HCT116 (cell line): ENCODE measurements around the gene NT5C1A. TPM values are rescaled to one million over a fixed set of nuclear protein-coding genes. Genes with fewer than 3 reads are reported as not detected.

Experiments used
- ATAC-seq: fragments of 200-7000 bp; cut with Tn5 transposase; 2 replicates; pipeline ENCODE4 v1.9.1; 2020; ENCODE audit warnings: mild to moderate bottlenecking, moderate library complexity
- BruUV-seq: library from RNA; stranded (reverse); fragments of 400-500 nt; replicated peaks from 2 replicates; lab custom pipeline; 2021; lab: Mats Ljungman, UMichigan
- CTCF ChIA-PET: fragments of 300-600 bp; sonication (Branson Sonifier 250); formaldehyde crosslinking; loops from one replicate; lab custom pipeline; 2021; ENCODE audit warnings: antibody characterized with exemption; lab: Charles Lee
- POLR2A ChIA-PET: fragments of 300-600, 350-600 bp; sonication (Branson Sonifier 250); formaldehyde crosslinking; loops from one replicate; lab custom pipeline; 2021; ENCODE audit warnings: antibody characterized with exemption; lab: Charles Lee
- RAD21 ChIA-PET, 2 experiments: fragments of 300-600 bp; sonication (Branson Sonifier 250); formaldehyde crosslinking; loops; one replicate each; lab custom pipeline; 2023; ENCODE audit warnings: low total read pairs in 2 of 2; ENCODE audit not compliant: uncharacterized antibody in 2 of 2, unreplicated experiment in 2 of 2, low non-redundant PET in 1 of 2; lab: Charles Lee
- DNase-seq: peaks from one replicate; pipeline ENCODE4 v3.0.0-alpha.2; 2010; ENCODE audit warnings: low read depth, low spot score
- H2AFZ ChIP-seq: fragments of 200-600 bp; shearing (Covaris generic), sonication (generic); 2 replicates; pipeline ENCODE4 v1.6.1; 2017; ENCODE audit warnings: low read depth, mixed run types, mixed read lengths, antibody characterized with exemption, low read length; ENCODE audit not compliant: poor library complexity, severe bottlenecking
- H3K27ac ChIP-seq: 2 replicates; pipeline ENCODE4 v1.5.1; 2012; ENCODE audit warnings: low read depth, low read length
- H3K27me3 ChIP-seq: fragments of 200-600 bp; sonication (generic); 2 replicates; pipeline ENCODE4 v1.6.1; 2016; ENCODE audit warnings: mixed run types, low read length, mixed read lengths; ENCODE audit not compliant: insufficient read depth
- H3K36me3 ChIP-seq, 2 experiments: fragments of 200-500 bp in 1 of 2; fragments of 200-600 bp in 1 of 2; sonication (Bioruptor generic) in 1 of 2; sonication (generic) in 1 of 2; 2 replicates each; pipeline versions ENCODE4 v1.5.1 to v1.6.1; 2014 to 2016; ENCODE audit warnings: low read length in 2 of 2, inconsistent platforms in 1 of 2, mixed read lengths in 1 of 2, mixed run types in 1 of 2; ENCODE audit not compliant: insufficient read depth in 2 of 2, control insufficient read depth in 1 of 2
- H3K4me1 ChIP-seq, 2 experiments: fragments of 200-600 bp in 1 of 2; sonication (generic) in 1 of 2; 2 replicates each; pipeline versions ENCODE4 v1.5.1 to v1.6.1; 2012 to 2017; ENCODE audit warnings: low read length in 2 of 2, inconsistent platforms in 1 of 2, mild to moderate bottlenecking in 1 of 2, mixed read lengths in 1 of 2, mixed run types in 1 of 2, moderate library complexity in 1 of 2; ENCODE audit not compliant: insufficient read depth in 2 of 2, control insufficient read depth in 1 of 2
- H3K4me2 ChIP-seq: fragments of 200-600 bp; sonication (generic); 2 replicates; pipeline ENCODE4 v1.6.1; 2017; ENCODE audit warnings: mixed run types, low read length, mixed read lengths
- H3K4me3 ChIP-seq, 2 experiments: fragments of 200-600 bp in 1 of 2; sonication (generic) in 1 of 2; replicated peaks in 1 of 2; 2 replicates each; pipeline ENCODE4 v1.5.1; 2011 to 2016; ENCODE audit warnings: low read length in 2 of 2, control low read depth in 1 of 2, low read depth in 1 of 2, mild to moderate bottlenecking in 1 of 2, mixed read lengths in 1 of 2, mixed run types in 1 of 2
- H3K79me2 ChIP-seq: fragments of 200-600 bp; sonication (generic); 2 replicates; pipeline ENCODE4 v1.6.1; 2017; ENCODE audit warnings: mild to moderate bottlenecking, mixed run types, low read length, moderate library complexity, mixed read lengths; ENCODE audit not compliant: insufficient read depth
- H3K9ac ChIP-seq: fragments of 200-600 bp; sonication (generic); 2 replicates; pipeline ENCODE4 v1.6.1; 2016; ENCODE audit warnings: low read length, mixed read lengths
- H3K9me2 ChIP-seq: fragments of 200-600 bp; sonication (generic), shearing (Covaris generic); 2 replicates; pipeline ENCODE4 v1.6.1; 2017; ENCODE audit warnings: mixed run types, mild to moderate bottlenecking, moderate library complexity; ENCODE audit not compliant: insufficient read depth
- H3K9me3 ChIP-seq, 2 experiments: fragments of 200-500 bp in 1 of 2; fragments of 200-600 bp in 1 of 2; sonication (Bioruptor generic) in 1 of 2; sonication (generic) in 1 of 2; 2 replicates each; pipeline ENCODE4 v1.6.1; 2014 to 2017; ENCODE audit warnings: low read length in 2 of 2, mixed read lengths in 2 of 2, inconsistent platforms in 1 of 2, low read depth in 1 of 2, mild to moderate bottlenecking in 1 of 2, mixed run types in 1 of 2, moderate library complexity in 1 of 2; ENCODE audit not compliant: control insufficient read depth in 1 of 2, insufficient read depth in 1 of 2
- H4K20me1 ChIP-seq: fragments of 200-600 bp; sonication (generic), shearing (Covaris generic); 2 replicates; pipeline ENCODE4 v1.6.1; 2017; ENCODE audit warnings: mixed run types, mild to moderate bottlenecking, moderate library complexity; ENCODE audit not compliant: insufficient read depth
- CBX3 ChIP-seq: IDR thresholded peaks from 2 replicates; pipeline ENCODE4 v1.6.1; 2012; ENCODE audit warnings: low read depth
- ELF1 ChIP-seq: IDR thresholded peaks from 2 replicates; pipeline ENCODE4 v1.6.1; 2012; ENCODE audit warnings: low read depth, borderline replicate concordance
- JUND ChIP-seq: IDR thresholded peaks from 2 replicates; pipeline ENCODE4 v1.6.1; 2012
- POLR2AphosphoS5 ChIP-seq: IDR thresholded peaks from 2 replicates; pipeline ENCODE4 v1.6.1; 2011; ENCODE audit warnings: mild to moderate bottlenecking, low read depth, low read length, moderate library complexity
- SP1 ChIP-seq: IDR thresholded peaks from 2 replicates; pipeline ENCODE4 v1.6.1; 2012; ENCODE audit warnings: low read depth
- SRF ChIP-seq: IDR thresholded peaks from 2 replicates; pipeline ENCODE4 v1.6.1; 2012; ENCODE audit warnings: low read depth
- YY1 ChIP-seq: IDR thresholded peaks from 2 replicates; pipeline ENCODE4 v1.6.1; 2011; ENCODE audit warnings: low read length, low read depth, moderate library complexity, mild to moderate bottlenecking; ENCODE audit not compliant: insufficient replicate concordance; ENCODE audit errors: extremely low read depth
- ZNF274 ChIP-seq: fragments of 200-500 bp; sonication (Bioruptor generic); IDR thresholded peaks from 2 replicates; pipeline ENCODE4 v1.6.1; 2014; ENCODE audit warnings: mild to moderate bottlenecking, low read depth, low read length, inconsistent platforms
- intact Hi-C: fragments of 100-400 bp; cut with micrococcal nuclease; formaldehyde crosslinking; loops from 2 replicates; pipeline ENCODE4 v1.10.0; 2022
- total RNA-seq: library from RNA; stranded (reverse); gene quantifications from one replicate; pipeline ENCODE4 v1.2.1, GENCODE V29; 2021; ENCODE audit not compliant: unreplicated experiment
- TF ChIP-seq, protein P1 (sequence below): IDR thresholded peaks from 2 replicates; pipeline ENCODE4 v1.6.1; 2012

NT5C1A gene
- total RNA-seq, 1 experiment from 2014 or later, result not detected

DNA sequence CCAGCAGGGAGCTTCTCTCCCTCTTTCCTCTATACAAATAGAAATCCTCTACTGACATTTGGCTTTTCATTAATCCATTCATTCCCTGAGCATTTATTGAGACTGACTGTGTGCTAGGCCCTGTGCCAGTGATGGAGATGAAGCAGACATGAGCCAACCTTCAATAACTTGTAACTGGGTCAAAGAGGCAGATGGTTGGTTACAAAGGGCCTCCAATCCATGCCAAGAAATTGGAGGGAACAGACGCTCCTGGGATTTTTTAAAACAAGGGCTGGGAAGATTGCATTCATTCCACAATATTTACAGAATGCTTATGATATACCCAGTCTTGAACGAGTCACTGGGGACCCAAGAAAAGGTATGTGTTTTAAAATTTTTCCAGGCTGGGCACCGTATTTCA, 13.2 kb upstream of the NT5C1A start:
- ChIA-PET RAD21 (no interaction called here), CTCF (no interaction called here), POLR2A (no interaction called here)
- H3K36me3 ChIP-seq, result no peaks in the 10 kb centered on the region
- H3K4me3 ChIP-seq, result no peak overlapping the region
- H3K79me2 ChIP-seq, result no peaks in the 10 kb centered on the region
- intact Hi-C loops, result no loop called here
- no TSS peak for BruUV-seq
- ATAC-seq (no peak), DNase-seq (no peak)
- H3K9ac ChIP-seq, result no peak overlapping the region
- no peak for TF ChIP-seq ELF1
- H3K9me3 ChIP-seq, result no peaks in the 10 kb centered on the region
- peaks cover 0 to 8% of the 10 kb centered on the region in 2 experiments; a peak in 1 of 4 replicates for H3K4me1 ChIP-seq
- no peaks in the 10 kb centered on the region for H3K27me3 ChIP-seq
- H3K27ac ChIP-seq, result no peak overlapping the region
- H3K9me2 ChIP-seq, result no peaks in the 10 kb centered on the region
- no peaks in the 10 kb centered on the region for H4K20me1 ChIP-seq
- no peak overlapping the region for H2AFZ ChIP-seq
- H3K4me2 ChIP-seq, result no peak overlapping the region

GRCh38 chr1:39684313-39684664, 12.4 kb upstream of the NT5C1A start:
- RAD21 ChIA-PET, result no interaction called here
- Histone ChIP-seq H4K20me1 (no peaks in the 10 kb centered on the region), H3K9me3 (no peaks in the 10 kb centered on the region), H3K36me3 (no peaks in the 10 kb centered on the region), H3K4me2 (no peak overlapping the region), H3K27me3 (no peaks in the 10 kb centered on the region), H3K79me2 (no peaks in the 10 kb centered on the region), H2AFZ (no peak overlapping the region), H3K27ac (no peak overlapping the region), H3K9ac (no peak overlapping the region), H3K4me1 (peaks cover 0 to 8% of the 10 kb centered on the region in 2 experiments; a peak in 1 of 4 replicates), H3K4me3 (no peak overlapping the region), H3K9me2 (no peaks in the 10 kb centered on the region)
- intact Hi-C loops, result no loop called here
- POLR2A ChIA-PET, result no interaction called here
- no peak for ATAC-seq
- TF ChIP-seq SP1, result no peak
- TF ChIP-seq SRF, result no peak
- no peak for TF ChIP-seq JUND
- no peak for TF ChIP-seq POLR2AphosphoS5
- TF ChIP-seq ZNF274, result no peak
- TF ChIP-seq ELF1, result no peak
- TF ChIP-seq, protein P1, sequence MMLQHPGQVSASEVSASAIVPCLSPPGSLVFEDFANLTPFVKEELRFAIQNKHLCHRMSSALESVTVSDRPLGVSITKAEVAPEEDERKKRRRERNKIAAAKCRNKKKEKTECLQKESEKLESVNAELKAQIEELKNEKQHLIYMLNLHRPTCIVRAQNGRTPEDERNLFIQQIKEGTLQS, result no peak
- TF ChIP-seq YY1, result no peak
- no peak for TF ChIP-seq CBX3
- no peak for DNase-seq
- no TSS peak for BruUV-seq
- CTCF ChIA-PET, result no interaction called here
